AG04449 (cell line): Measurements from ENCODE around the gene ATP2C2.
"Not testable (repeated sequence)": the region's sequence is repeated elsewhere in the genome, so short reads cannot be mapped to it uniquely, and the experiment has no call there.

Source experiments
- CTCF ChIA-PET: fragments of 350-600 bp; formaldehyde crosslinking; extraction: SDS; loops from one replicate; lab custom pipeline; 2021; ENCODE audit warnings: antibody characterized with exemption; lab: Yijun Ruan, JAX
- POLR2A ChIA-PET: fragments of 400-600, 350-600 bp; formaldehyde crosslinking; extraction: SDS; loops from one replicate; lab custom pipeline; 2020; ENCODE audit warnings: antibody characterized with exemption, inconsistent platforms; lab: Yijun Ruan, JAX
- DNase-seq: peaks from one replicate; pipeline ENCODE4 v3.0.0-alpha.2; 2010; ENCODE audit warnings: low read depth, low spot score
- H3K4me3 ChIP-seq: 2 replicates; pipeline ENCODE4 v1.5.1; 2011; ENCODE audit warnings: low read depth, mild to moderate bottlenecking, control low read depth, low read length
- CTCF ChIP-seq: IDR thresholded peaks from one replicate; pipeline ENCODE4 v1.5.1; 2011; ENCODE audit warnings: mild to moderate bottlenecking, moderate library complexity, low read length, control low read depth, inconsistent platforms; ENCODE audit not compliant: insufficient read depth; ENCODE audit errors: missing control alignments

The ATP2C2 gene

DNA sequence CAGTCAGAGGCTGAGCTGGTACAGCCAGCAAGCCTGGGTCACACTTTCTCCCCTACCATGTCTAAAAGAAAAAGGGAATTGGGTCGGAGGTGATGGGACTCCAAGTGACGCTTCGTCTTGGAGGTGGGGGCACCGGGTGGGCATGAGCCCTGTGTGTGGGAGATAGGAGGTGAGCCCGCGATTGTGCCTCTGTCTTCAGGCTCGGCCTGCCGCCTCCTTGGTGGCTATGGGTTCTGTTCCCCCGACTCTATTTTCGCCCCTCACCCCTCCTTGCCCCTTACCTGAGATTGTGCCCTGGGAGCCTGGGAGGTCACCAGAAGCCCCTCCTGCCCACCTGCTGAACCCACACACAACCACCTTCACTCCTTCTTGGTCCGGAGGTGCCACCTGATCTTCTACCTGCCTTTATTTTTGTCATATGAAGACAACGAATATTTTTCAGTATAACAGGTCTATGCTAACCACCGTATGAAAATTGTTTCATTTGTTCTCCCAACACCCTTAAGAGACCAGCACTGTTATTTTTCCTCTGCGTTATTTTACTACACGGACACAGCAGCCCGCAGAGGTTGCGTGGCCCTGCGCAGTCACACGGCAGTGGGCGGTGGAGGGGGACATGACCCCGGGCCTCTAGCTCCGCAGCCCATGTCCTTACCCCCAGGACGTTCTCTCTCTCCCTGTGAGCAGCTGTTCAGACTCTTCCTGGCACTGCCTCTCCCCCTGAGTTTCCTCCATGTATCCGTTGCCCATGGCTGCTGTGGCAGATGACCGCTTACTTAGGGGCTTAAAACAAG lies 49.9 kb downstream of the ATP2C2 start:
- ChIA-PET CTCF (no interaction called here), POLR2A (no interaction called here)

GRCh38 chr16:84419730-84420129 lies 51.4 kb downstream of the ATP2C2 start:
- CTCF ChIA-PET, result no interaction called here
- TF ChIP-seq CTCF, result no peak
- no peak overlapping the region for H3K4me3 ChIP-seq
- POLR2A ChIA-PET, result no interaction called here
- DNase-seq, result no peak

More for the DNA sequence above, 49.9 kb downstream of the ATP2C2 start:
- no peak for TF ChIP-seq CTCF
- DNase-seq, result no peak
- no peak overlapping the region for H3K4me3 ChIP-seq

DNA sequence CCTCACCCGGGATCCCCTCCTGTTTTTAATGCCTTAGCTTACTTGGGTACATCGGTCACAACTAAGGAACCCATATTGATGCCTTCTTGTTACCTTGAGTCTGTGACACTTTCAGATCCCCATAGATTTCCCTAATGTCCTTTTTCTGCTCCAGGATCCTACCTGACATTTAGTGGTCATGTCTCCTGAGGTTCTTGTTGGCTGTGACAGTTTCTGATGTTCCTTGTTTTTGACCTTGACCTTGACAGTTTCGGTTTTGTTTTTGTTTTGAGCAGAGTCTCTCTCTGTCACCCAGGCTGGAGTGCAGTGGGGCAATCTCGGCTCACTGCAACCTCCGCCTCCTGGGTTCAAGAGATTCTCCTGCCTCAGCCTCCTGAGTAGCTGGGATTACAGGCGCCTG lies 52.2 kb downstream of the ATP2C2 start:
- H3K4me3 ChIP-seq, DNase-seq, POLR2A ChIA-PET, CTCF ChIA-PET: not testable (repeated sequence)

- ChIA-PET POLR2A (no interaction called here), CTCF (no interaction called here)
- no peak overlapping the region for H3K4me3 ChIP-seq
- no peak for TF ChIP-seq CTCF
- no peak for DNase-seq
Observed at GRCh38 chr16:84421081-84421937, 53.0 kb downstream of the ATP2C2 start.

- ChIA-PET CTCF (no interaction called here), POLR2A (no interaction called here)
- TF ChIP-seq CTCF, result no peak
- DNase-seq, result no peak
- no peak overlapping the region for H3K4me3 ChIP-seq
Observed at GRCh38 chr16:84421938-84422220, 53.5 kb downstream of the ATP2C2 start.

GRCh38 chr16:84423416-84423837 lies 55.1 kb downstream of the ATP2C2 start:
- no peak for DNase-seq
- H3K4me3 ChIP-seq, result no peak overlapping the region
- CTCF ChIA-PET, result no interaction called here
- TF ChIP-seq CTCF, result no peak
- POLR2A ChIA-PET, result no interaction called here

DNA sequence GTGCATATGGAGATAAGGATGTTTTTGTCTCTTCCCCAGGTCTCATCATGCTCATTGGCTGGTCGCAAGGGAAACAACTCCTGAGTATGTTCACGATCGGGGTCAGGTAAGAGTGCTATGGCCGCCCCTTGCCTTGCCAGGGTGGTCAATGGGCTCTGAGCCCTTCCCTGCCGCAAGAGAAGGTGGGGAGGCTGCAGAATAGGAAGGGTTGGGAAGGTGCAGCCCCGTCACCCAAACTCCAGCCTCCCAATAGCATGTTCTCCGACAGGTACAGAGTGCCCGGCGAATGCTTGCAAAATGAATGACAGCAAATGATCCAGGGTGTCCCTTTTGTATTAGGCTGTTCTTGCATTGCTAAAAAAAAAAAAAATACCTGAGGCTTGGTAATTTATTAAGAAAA lies 57.4 kb downstream of the ATP2C2 start:
- POLR2A ChIA-PET, result no interaction called here

More for the DNA sequence above, 57.4 kb downstream of the ATP2C2 start:
- DNase-seq, result no peak
- TF ChIP-seq CTCF, result no peak
- no peak overlapping the region for H3K4me3 ChIP-seq
- CTCF ChIA-PET, result no interaction called here
